GM19372 (cell line): ENCODE results near the gene CASD1.
A peak's percentile ranks its signal among the peaks of the same experiment; 100 is the strongest.

ENCODE experiments used
- ATAC-seq: cut with Tn5 transposase; IDR thresholded peaks from one replicate; pipeline ENCODE4 v1.9.1; 2021; ENCODE audit warnings: mild to moderate bottlenecking, low read depth, moderate library complexity; ENCODE audit not compliant: unreplicated experiment

Gene CASD1

GRCh38 chr7:94509264-94509886, at the start of gene CASD1:
Gene CASD1 (plus strand): TSS chr7:94509809. CDS start chr7:94510085, 276 bp downstream.
- ATAC-seq: peak; percentile 59

- no peak for ATAC-seq
Observed at GRCh38 chr7:94466516-94466915, 43.1 kb upstream of the CASD1 start.

- no peak for ATAC-seq
Observed at GRCh38 chr7:94471604-94472003, 38.0 kb upstream of the CASD1 start.

- ATAC-seq: no peak
Observed at GRCh38 chr7:94472608-94473007, 37.0 kb upstream of the CASD1 start.

- ATAC-seq: no peak
Observed at GRCh38 chr7:94476251-94476840, 33.3 kb upstream of the CASD1 start.

GRCh38 chr7:94477878-94478277, 31.7 kb upstream of the CASD1 start:
- no peak for ATAC-seq

- no peak for ATAC-seq
Observed at GRCh38 chr7:94478648-94479214, 30.9 kb upstream of the CASD1 start.

GRCh38 chr7:94481279-94481678, 28.3 kb upstream of the CASD1 start:
- no peak for ATAC-seq

GRCh38 chr7:94482796-94483195, 26.8 kb upstream of the CASD1 start:
- ATAC-seq: no peak

- ATAC-seq: no peak
Observed at GRCh38 chr7:94483843-94484242, 25.8 kb upstream of the CASD1 start.

GRCh38 chr7:94486216-94486615, 23.4 kb upstream of the CASD1 start:
- no peak for ATAC-seq

GRCh38 chr7:94491410-94491809, 18.2 kb upstream of the CASD1 start:
- no peak for ATAC-seq

- peak; percentile 98 for ATAC-seq
Observed at GRCh38 chr7:94492601-94493000, 17.0 kb upstream of the CASD1 start.

GRCh38 chr7:94497874-94498670, 11.5 kb upstream of the CASD1 start:
- ATAC-seq: no peak

GRCh38 chr7:94498918-94499317, 10.7 kb upstream of the CASD1 start:
- no peak for ATAC-seq

GRCh38 chr7:94507462-94507861, 2.1 kb upstream of the CASD1 start:
- no peak for ATAC-seq

GRCh38 chr7:94507962-94508361, 1.6 kb upstream of the CASD1 start:
- ATAC-seq: no peak

- peak; percentile 66 for ATAC-seq
Observed at GRCh38 chr7:94509887-94510581, 425 bp downstream of the CASD1 start.

GRCh38 chr7:94510582-94511496, 1.2 kb downstream of the CASD1 start:
- peak; percentile 3 for ATAC-seq

- ATAC-seq: no peak
Observed at GRCh38 chr7:94511718-94512117, 2.1 kb downstream of the CASD1 start.
